Stimulated activated naive CD8-positive, alpha-beta T cell treated with anti-CD3 and anti-CD28 coated beads, Interleukin-15, amount 100 ng/mL, for 72 hours (primary cell): ENCODE results near the gene OOSP3.
"Not testable (repeated sequence)": the region's sequence is repeated elsewhere in the genome, so short reads cannot be mapped to it uniquely, and the experiment has no call there.

ENCODE experiments used
- ATAC-seq: fragments of 150-1000 bp; cut with Tn5 transposase; 2 replicates; pipeline ENCODE4 v1.10.0; 2021; ENCODE audit warnings: mild to moderate bottlenecking, moderate library complexity
- DNase-seq, 2 donors: peaks; one replicate each; pipeline ENCODE4 v3.0.0; 2021 to 2022
- H3K27ac Mint-ChIP-seq, 2 donors: one replicate each; pipeline ENCODE4 v1.8.0; 2022; ENCODE audit warnings: mild to moderate bottlenecking in 2 of 2, mixed read lengths in 2 of 2, moderate library complexity in 2 of 2
- H3K27me3 Mint-ChIP-seq: one replicate; pipeline ENCODE4 v1.8.0; 2022; ENCODE audit warnings: mixed read lengths
- H3K4me1 Mint-ChIP-seq: one replicate; pipeline ENCODE4 v1.8.0; 2022; ENCODE audit warnings: mild to moderate bottlenecking, mixed read lengths
- H3K4me3 Mint-ChIP-seq, 2 donors: one replicate each; pipeline ENCODE4 v1.8.0; 2022; ENCODE audit warnings: mild to moderate bottlenecking in 2 of 2, mixed read lengths in 2 of 2, moderate library complexity in 1 of 2
- H3K9me3 Mint-ChIP-seq, 2 donors: one replicate each; pipeline ENCODE4 v1.8.0; 2022; ENCODE audit warnings: mixed read lengths in 2 of 2

The OOSP3 gene

GRCh38 chr11:59900366-59901126 is 22.0 kb downstream of the OOSP3 start:
- Mint-ChIP-seq H3K9me3 (peaks cover 0 to 4% of the 10 kb centered on the region in 2 donors), H3K27me3 (peaks cover 4% of the 10 kb centered on the region), H3K4me1 (no peaks in the 10 kb centered on the region), H3K27ac (no peak overlapping the region), H3K4me3 (no peak overlapping the region)
- DNase-seq (no peak), ATAC-seq (no peak)

GRCh38 chr11:59901306-59901705 is 22.7 kb downstream of the OOSP3 start:
- Mint-ChIP-seq H3K27me3 (no peaks in the 10 kb centered on the region), H3K4me3 (no peak overlapping the region), H3K4me1 (no peaks in the 10 kb centered on the region), H3K9me3 (peaks cover 0 to 11% of the 10 kb centered on the region in 2 donors), H3K27ac (no peak overlapping the region)
- no peak for ATAC-seq
- no peak for DNase-seq

GRCh38 chr11:59903569-59903968 is 25.0 kb downstream of the OOSP3 start:
- not testable (repeated sequence) for DNase-seq

GRCh38 chr11:59918480-59918879 is 39.9 kb downstream of the OOSP3 start:
- Mint-ChIP-seq H3K4me1 (no peaks in the 10 kb centered on the region), H3K9me3 (peaks cover 18 to 35% of the 10 kb centered on the region in 2 donors), H3K27ac (no peak overlapping the region), H3K4me3 (no peak overlapping the region), H3K27me3 (peaks cover 2% of the 10 kb centered on the region)
- no peak for ATAC-seq
- no peak for DNase-seq

More at GRCh38 chr11:59903569-59903968, 25.0 kb downstream of the OOSP3 start:
- not testable (repeated sequence) for ATAC-seq, H3K4me3 Mint-ChIP-seq, H3K4me1 Mint-ChIP-seq, H3K27me3 Mint-ChIP-seq
- Mint-ChIP-seq H3K27ac (peak overlapping the region in 1 of 2 donors; percentile 46), H3K9me3 (peaks cover 0 to 20% of the 10 kb centered on the region in 2 donors)

GRCh38 chr11:59918987-59919589 is 40.5 kb downstream of the OOSP3 start:
- no peak for ATAC-seq
- no peaks in the 10 kb centered on the region for H3K27me3 Mint-ChIP-seq
- no peak overlapping the region for H3K4me3 Mint-ChIP-seq
- peaks cover 22 to 41% of the 10 kb centered on the region in 2 donors for H3K9me3 Mint-ChIP-seq
- H3K27ac Mint-ChIP-seq: no peak overlapping the region
- no peaks in the 10 kb centered on the region for H3K4me1 Mint-ChIP-seq
- no peak for DNase-seq

- H3K9me3 Mint-ChIP-seq: peaks cover 25 to 49% of the 10 kb centered on the region in 2 donors
- no peaks in the 10 kb centered on the region for H3K4me1 Mint-ChIP-seq
- no peaks in the 10 kb centered on the region for H3K27me3 Mint-ChIP-seq
- no peak for DNase-seq
- no peak for ATAC-seq
- H3K27ac Mint-ChIP-seq: no peak overlapping the region
- no peak overlapping the region for H3K4me3 Mint-ChIP-seq
These were observed 45.2 kb downstream of the OOSP3 start for GRCh38 chr11:59923813-59924212.

- no peak for DNase-seq
- Mint-ChIP-seq H3K4me3 (no peak overlapping the region), H3K27ac (no peak overlapping the region), H3K9me3 (peaks cover 8 to 10% of the 10 kb centered on the region in 2 donors), H3K27me3 (no peaks in the 10 kb centered on the region), H3K4me1 (no peaks in the 10 kb centered on the region)
- no peak for ATAC-seq
These were observed 53.1 kb downstream of the OOSP3 start for GRCh38 chr11:59931688-59932087.

GRCh38 chr11:59938132-59938531 is 59.5 kb downstream of the OOSP3 start, which contains the start of gene OOSP1:
Gene OOSP1 (plus strand): TSS chr11:59938432. CDS start chr11:59938455, 23 bp downstream.
- no peaks in the 10 kb centered on the region for H3K4me1 Mint-ChIP-seq
- ATAC-seq (no peak), DNase-seq (no peak)
- no peak within 1 kb of the TSS for H3K4me3 Mint-ChIP-seq
- H3K27ac Mint-ChIP-seq: peak within 1 kb of the TSS in 1 of 2 donors; percentile 63
- H3K9me3 Mint-ChIP-seq: no peaks in the 10 kb centered on the region
- no peaks in the 10 kb centered on the region for H3K27me3 Mint-ChIP-seq

- Mint-ChIP-seq H3K9me3 (no peaks in the 10 kb centered on the region), H3K27me3 (no peaks in the 10 kb centered on the region), H3K4me1 (no peaks in the 10 kb centered on the region), H3K4me3 (no peak overlapping the region), H3K27ac (no peak overlapping the region)
- DNase-seq (no peak), ATAC-seq (no peak)
These were observed 60.1 kb downstream of the OOSP3 start for GRCh38 chr11:59938718-59939117.

GRCh38 chr11:59939482-59939881 is 60.9 kb downstream of the OOSP3 start:
- Mint-ChIP-seq H3K4me3 (no peak overlapping the region), H3K27ac (peak overlapping the region; percentile 0 to 63), H3K4me1 (no peaks in the 10 kb centered on the region), H3K9me3 (no peaks in the 10 kb centered on the region), H3K27me3 (no peaks in the 10 kb centered on the region)
- no peak for DNase-seq
- ATAC-seq: no peak

- DNase-seq: no peak
- H3K4me1 Mint-ChIP-seq: no peaks in the 10 kb centered on the region
- H3K9me3 Mint-ChIP-seq: no peaks in the 10 kb centered on the region
- H3K4me3 Mint-ChIP-seq: no peak overlapping the region
- H3K27ac Mint-ChIP-seq: no peak overlapping the region
- peaks cover 6% of the 10 kb centered on the region for H3K27me3 Mint-ChIP-seq
- ATAC-seq: no peak
These were observed 62.5 kb downstream of the OOSP3 start for GRCh38 chr11:59941091-59941490.

GRCh38 chr11:59943997-59944714 is 65.6 kb downstream of the OOSP3 start:
- Mint-ChIP-seq H3K27me3 (peaks cover 12% of the 10 kb centered on the region), H3K9me3 (no peaks in the 10 kb centered on the region), H3K27ac (no peak overlapping the region), H3K4me1 (no peaks in the 10 kb centered on the region), H3K4me3 (no peak overlapping the region)
- ATAC-seq (no peak), DNase-seq (no peak)

GRCh38 chr11:59944720-59945119 is 66.1 kb downstream of the OOSP3 start:
- no peaks in the 10 kb centered on the region for H3K9me3 Mint-ChIP-seq
- H3K4me1 Mint-ChIP-seq: no peaks in the 10 kb centered on the region
- DNase-seq (no peak), ATAC-seq (no peak)
- H3K27me3 Mint-ChIP-seq: peaks cover 15% of the 10 kb centered on the region
- no peak overlapping the region for H3K4me3 Mint-ChIP-seq
- no peak overlapping the region for H3K27ac Mint-ChIP-seq
